ENCODE data around the gene TIMELESS. TPM values are rescaled to one million over a fixed set of nuclear protein-coding genes. Genes with fewer than 3 reads are reported as not detected.

Gene TIMELESS
- total RNA-seq, 2 experiments from 2014 or later = 46.3 to 47.3 TPM

GRCh38 chr12:56375598-56376434, 73.4 kb downstream of the TIMELESS start:
- Mint-ChIP-seq H3K36me3 (ENCODE audit: low read depth) (no peaks in the 10 kb centered on the region), H3K27me3 (no peaks in the 10 kb centered on the region), H3K4me1 (no peaks in the 10 kb centered on the region), H3K27ac (no peak overlapping the region), H3K4me3 (no peak overlapping the region), H3K9me3 (ENCODE audit: low read depth) (no peaks in the 10 kb centered on the region)
- DNase-seq (no peak), ATAC-seq (no peak)
- ChIA-PET CTCF (interaction anchor here (0.7 kb wide), 1 partner anchor 16 kb away, joined by 3 read pairs; the partner anchor contains the start of gene STAT2), POLR2A (no interaction called here)
- intact Hi-C loops (cut with DNase I, micrococcal nuclease) = no loop called here

- ChIA-PET POLR2A (interaction anchor here (0.7 kb wide), 1 partner anchor 368 kb away, joined by 4 read pairs; no protein-coding TSS in a partner anchor), CTCF (interaction anchor here (0.7 to 1.1 kb wide), 2 partner anchors 15 to 58 kb away, joined by 3 read pairs; no protein-coding TSS in a partner anchor)
- Mint-ChIP-seq H3K27me3 (no peaks in the 10 kb centered on the region), H3K9me3 (ENCODE audit: low read depth) (no peaks in the 10 kb centered on the region), H3K36me3 (ENCODE audit: low read depth) (no peaks in the 10 kb centered on the region), H3K27ac (no peak overlapping the region), H3K4me3 (no peak overlapping the region), H3K4me1 (no peaks in the 10 kb centered on the region)
- ATAC-seq (no peak), DNase-seq (no peak)
- intact Hi-C loops (cut with DNase I, micrococcal nuclease) = no loop called here
Measured at GRCh38 chr12:56374726-56375597, 74.3 kb downstream of the TIMELESS start.

- Mint-ChIP-seq H3K27ac (no peak overlapping the region), H3K36me3 (ENCODE audit: low read depth) (no peaks in the 10 kb centered on the region), H3K9me3 (ENCODE audit: low read depth) (no peaks in the 10 kb centered on the region), H3K4me1 (no peaks in the 10 kb centered on the region), H3K4me3 (no peak overlapping the region), H3K27me3 (no peaks in the 10 kb centered on the region)
- intact Hi-C loops (cut with DNase I, micrococcal nuclease) = no loop called here
- ChIA-PET POLR2A (interaction anchor here (0.7 kb wide), 1 partner anchor 107 kb away, joined by 9 read pairs; the partner anchor contains the start of gene COQ10A), CTCF (interaction anchor here (0.6 to 1.0 kb wide), 2 partner anchors 52 to 131 kb away, joined by 3 read pairs; no protein-coding TSS in a partner anchor)
- ATAC-seq (no peak), DNase-seq (no peak)
Measured at GRCh38 chr12:56373515-56373914, 75.7 kb downstream of the TIMELESS start.

GRCh38 chr12:56366948-56367347, 82.3 kb downstream of the TIMELESS start:
- Mint-ChIP-seq H3K27me3 (no peaks in the 10 kb centered on the region), H3K27ac (no peak overlapping the region), H3K36me3 (ENCODE audit: low read depth) (no peaks in the 10 kb centered on the region), H3K4me3 (no peak overlapping the region), H3K9me3 (ENCODE audit: low read depth) (no peaks in the 10 kb centered on the region), H3K4me1 (no peaks in the 10 kb centered on the region)
- ChIA-PET CTCF (no interaction called here), POLR2A (no interaction called here)
- DNase-seq (no peak), ATAC-seq (no peak)
- intact Hi-C loops (cut with DNase I, micrococcal nuclease) = no loop called here

Other genes with a start within 250 kb of the TIMELESS start
- gene RNF41, start 227.5 kb downstream of the TIMELESS start, total RNA-seq = 10 to 100 TPM; 25.2 to 28.8 TPM
- 10 to 100 TPM; 69.1 to 76.0 TPM for gene NABP2, start 225.1 kb downstream of the TIMELESS start, total RNA-seq
- 1 to 10 TPM in 1 of 2 experiments, under 1 TPM in 1; 0.53 to 1.3 TPM for gene SLC39A5, start 219.4 kb downstream of the TIMELESS start, total RNA-seq
- gene ANKRD52, start 191.0 kb downstream of the TIMELESS start, total RNA-seq = 10 to 100 TPM; 29.2 to 31.0 TPM
- gene COQ10A, start 182.5 kb downstream of the TIMELESS start, total RNA-seq = 1 to 10 TPM; 5.2 to 7.5 TPM
- gene CS, start 149.1 kb downstream of the TIMELESS start, total RNA-seq = 100 to 1,000 TPM; 197 to 293 TPM
- gene CNPY2, start 133.4 kb downstream of the TIMELESS start, total RNA-seq = 10 to 100 TPM; 77.4 to 82.6 TPM
- 10 to 100 TPM; 54.6 to 62.5 TPM for gene PAN2, start 115.4 kb downstream of the TIMELESS start, total RNA-seq
- 10 to 100 TPM; 18.5 to 21.6 TPM for gene IL23A, start 110.5 kb downstream of the TIMELESS start, total RNA-seq
- gene STAT2, start 89.3 kb downstream of the TIMELESS start, total RNA-seq = 100 to 1,000 TPM; 116 to 124 TPM
- gene APOF, start 86.6 kb downstream of the TIMELESS start, total RNA-seq = not detected
- gene MIP, start 5.2 kb upstream of the TIMELESS start, total RNA-seq = not detected
- gene SPRYD4, start 19.2 kb upstream of the TIMELESS start, total RNA-seq = 1 to 10 TPM; 3.1 TPM
- 1 to 10 TPM; 8.7 TPM for gene GLS2, start 38.7 kb upstream of the TIMELESS start, total RNA-seq
- 1 to 10 TPM; 5.0 to 7.0 TPM for gene RBMS2, start 72.4 kb upstream of the TIMELESS start, total RNA-seq
- 100 to 1,000 TPM in 1 of 2 experiments, 10 to 100 TPM in 1; 79.4 to 129 TPM for gene BAZ2A, start 180.9 kb upstream of the TIMELESS start, total RNA-seq
- gene ATP5F1B, start 196.6 kb upstream of the TIMELESS start, total RNA-seq = 100 to 1,000 TPM; 756 to 818 TPM
- 100 to 1,000 TPM; 284 to 386 TPM for gene PTGES3, start 238.9 kb upstream of the TIMELESS start, total RNA-seq

Measured in activated CD4-positive, alpha-beta T cell treated with anti-CD3 and anti-CD28 coated beads for 36 hours (primary cell).